SK-N-SH treated with all-trans-retinoic acid at 6 μM for 48 hours (cell line): Measurements from ENCODE around the gene ABCA1.

ENCODE experiments used
- ARNTL ChIP-seq: fragments of 450-650 bp; formaldehyde crosslinking; IDR thresholded peaks from 2 replicates; pipeline ENCODE4 v1.5.0; 2020; ENCODE audit warnings: low read depth, mild to moderate bottlenecking, moderate library complexity, borderline replicate concordance
- RARB ChIP-seq: fragments of 250-450 bp; sonication (Bioruptor Pico); IDR thresholded peaks from 2 replicates; pipeline ENCODE4 v1.8.0; 2021; ENCODE audit warnings: mild to moderate bottlenecking, moderate library complexity
- SNAI2 ChIP-seq: fragments of 250-450 bp; sonication (Bioruptor Pico); IDR thresholded peaks from 2 replicates; pipeline ENCODE4 v1.5.0; 2020; ENCODE audit warnings: mild to moderate bottlenecking, moderate library complexity
- TCF4 ChIP-seq: fragments of 250-450 bp; sonication (Bioruptor Pico); IDR thresholded peaks from 2 replicates; pipeline ENCODE4 v1.8.0; 2021; ENCODE audit warnings: mild to moderate bottlenecking, moderate library complexity, borderline replicate concordance
- ZC3H10 ChIP-seq: fragments of 250-450 bp; sonication (Bioruptor Pico); IDR thresholded peaks from 2 replicates; pipeline ENCODE4 v1.5.1; 2021; ENCODE audit warnings: mild to moderate bottlenecking, moderate library complexity
- ZFP3 ChIP-seq: fragments of 250-450 bp; sonication (Bioruptor Pico); IDR thresholded peaks from 2 replicates; pipeline ENCODE4 v1.5.0; 2020; ENCODE audit warnings: mild to moderate bottlenecking, moderate library complexity
- TF ChIP-seq, protein P1 (sequence below): fragments of 250-450 bp; sonication (Bioruptor Pico); IDR thresholded peaks from 2 replicates; pipeline ENCODE4 v1.5.1; 2021; ENCODE audit warnings: mild to moderate bottlenecking, moderate library complexity
- TF ChIP-seq, protein P2 (sequence below): fragments of 250-450 bp; sonication (Bioruptor Pico); IDR thresholded peaks from 2 replicates; pipeline ENCODE4 v1.8.0; 2020; ENCODE audit warnings: mild to moderate bottlenecking, moderate library complexity, borderline replicate concordance

DNA sequence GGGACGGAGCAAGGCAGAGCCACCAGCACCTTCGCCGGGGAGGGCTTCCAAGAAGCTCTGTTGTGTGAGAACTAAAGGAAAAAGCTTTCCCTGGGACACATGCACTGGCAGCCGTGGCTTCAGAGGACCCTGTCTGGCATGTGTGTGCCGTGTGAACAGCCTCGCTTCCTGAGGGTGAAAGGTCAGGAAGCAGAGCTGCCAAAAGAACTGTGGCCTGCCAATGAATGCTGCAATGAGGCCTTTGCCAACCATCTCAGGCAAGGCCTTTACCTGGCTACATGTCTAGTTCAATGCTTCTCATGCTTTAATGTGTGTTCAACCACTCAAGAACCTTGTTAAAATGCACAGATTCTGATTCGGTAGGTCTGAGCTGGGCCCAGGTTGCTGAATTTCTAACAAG, 110.5 kb downstream of the ABCA1 start:
- TF ChIP-seq RARB (CRISPR knock-in tag) = no peak
- TF ChIP-seq ARNTL = no peak
- no peak for TF ChIP-seq SNAI2 (CRISPR knock-in tag)
- TF ChIP-seq ZC3H10 (CRISPR knock-in tag) = no peak
- TF ChIP-seq, protein P1, sequence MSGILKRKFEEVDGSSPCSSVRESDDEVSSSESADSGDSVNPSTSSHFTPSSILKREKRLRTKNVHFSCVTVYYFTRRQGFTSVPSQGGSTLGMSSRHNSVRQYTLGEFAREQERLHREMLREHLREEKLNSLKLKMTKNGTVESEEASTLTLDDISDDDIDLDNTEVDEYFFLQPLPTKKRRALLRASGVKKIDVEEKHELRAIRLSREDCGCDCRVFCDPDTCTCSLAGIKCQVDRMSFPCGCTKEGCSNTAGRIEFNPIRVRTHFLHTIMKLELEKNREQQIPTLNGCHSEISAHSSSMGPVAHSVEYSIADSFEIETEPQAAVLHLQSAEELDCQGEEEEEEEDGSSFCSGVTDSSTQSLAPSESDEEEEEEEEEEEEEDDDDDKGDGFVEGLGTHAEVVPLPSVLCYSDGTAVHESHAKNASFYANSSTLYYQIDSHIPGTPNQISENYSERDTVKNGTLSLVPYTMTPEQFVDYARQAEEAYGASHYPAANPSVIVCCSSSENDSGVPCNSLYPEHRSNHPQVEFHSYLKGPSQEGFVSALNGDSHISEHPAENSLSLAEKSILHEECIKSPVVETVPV (CRISPR knock-in tag) = no peak
- no peak for TF ChIP-seq ZFP3 (CRISPR knock-in tag)
- TF ChIP-seq TCF4 = no peak
- TF ChIP-seq, protein P2, sequence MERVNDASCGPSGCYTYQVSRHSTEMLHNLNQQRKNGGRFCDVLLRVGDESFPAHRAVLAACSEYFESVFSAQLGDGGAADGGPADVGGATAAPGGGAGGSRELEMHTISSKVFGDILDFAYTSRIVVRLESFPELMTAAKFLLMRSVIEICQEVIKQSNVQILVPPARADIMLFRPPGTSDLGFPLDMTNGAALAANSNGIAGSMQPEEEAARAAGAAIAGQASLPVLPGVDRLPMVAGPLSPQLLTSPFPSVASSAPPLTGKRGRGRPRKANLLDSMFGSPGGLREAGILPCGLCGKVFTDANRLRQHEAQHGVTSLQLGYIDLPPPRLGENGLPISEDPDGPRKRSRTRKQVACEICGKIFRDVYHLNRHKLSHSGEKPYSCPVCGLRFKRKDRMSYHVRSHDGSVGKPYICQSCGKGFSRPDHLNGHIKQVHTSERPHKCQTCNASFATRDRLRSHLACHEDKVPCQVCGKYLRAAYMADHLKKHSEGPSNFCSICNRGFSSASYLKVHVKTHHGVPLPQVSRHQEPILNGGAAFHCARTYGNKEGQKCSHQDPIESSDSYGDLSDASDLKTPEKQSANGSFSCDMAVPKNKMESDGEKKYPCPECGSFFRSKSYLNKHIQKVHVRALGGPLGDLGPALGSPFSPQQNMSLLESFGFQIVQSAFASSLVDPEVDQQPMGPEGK (CRISPR knock-in tag) = no peak
